Right cardiac atrium (tissue), 5 donors: ENCODE measurements around the gene ZBTB25. TPM values are rescaled to one million over a fixed set of nuclear protein-coding genes. Genes with fewer than 3 reads are reported as not detected.
A peak's percentile ranks its signal among the peaks of the same experiment; 100 is the strongest.

Experiments used
- ATAC-seq, 2 donors: fragments of 200-7000 bp; cut with Tn5 transposase; one replicate each; pipeline versions ENCODE4 v1.8.0 to v1.9.1; 2020; ENCODE audit warnings: moderate library complexity in 2 of 2, mild to moderate bottlenecking in 1 of 2
- DNase-seq, 3 donors: peaks; one replicate each; pipeline ENCODE4 v3.0.0-alpha.2; 2020
- H3K27ac ChIP-seq: one replicate; pipeline ENCODE4 v1.5.1; 2013; ENCODE audit warnings: mild to moderate bottlenecking, low read length, control low read depth, moderate library complexity
- H3K27me3 ChIP-seq: one replicate; pipeline ENCODE4 v1.6.1; 2013; ENCODE audit not compliant: control insufficient read depth, insufficient read depth
- H3K4me1 ChIP-seq: one replicate; pipeline ENCODE4 v1.6.1; 2013; ENCODE audit warnings: low read length; ENCODE audit not compliant: control insufficient read depth, insufficient read depth
- H3K4me3 ChIP-seq: one replicate; pipeline ENCODE4 v1.5.1; 2013; ENCODE audit warnings: low read length, control low read depth
- H3K9me3 ChIP-seq: one replicate; pipeline ENCODE4 v1.6.1; 2013; ENCODE audit warnings: low read length; ENCODE audit not compliant: control insufficient read depth
- WGBS: extraction: QIAGEN DNeasy Blood & Tissue Kit; methylation state at CpG from one replicate; pipeline ENCODE4 v1.1.7; 2013; 5-methylcytosine and 5-hydroxymethylcytosine counted together
- intact Hi-C, 4 donors: fragments of 100-400 bp; cut with DNase I; formaldehyde crosslinking; loops; one replicate each; pipeline versions ENCODE4 v1.11.0 to v1.14.0; 2022 to 2023
- polyA plus RNA-seq: library from polyadenylated mRNA; stranded (reverse); fragments of 200-250 nt; gene quantifications from one replicate; pipeline ENCODE4 v1.2.3, GENCODE V29; 2013
- total RNA-seq, 4 donors: library from RNA; stranded (reverse); fragmentation: NEBNext Ultra II Directional; extraction: Animal tissue kit (Norgen Biotek cat#: 25700); gene quantifications; one replicate each; pipeline ENCODE4 v1.2.1, GENCODE V29; 2021
- donor health status: healthy with polysubstance abuse.
- donor health status: DM: no; HTN: yes; CAD: no.
- donor health status: DM: no; HTN: no; CAD: no.
- donor health status: DM: no; HTN: yes; CAD: no; lungs with severe emphysema.
- donor health status: DM: yes; HTN: yes; CAD: no.

Gene ZBTB25
- total and polyA plus RNA-seq, 5 donors: 8.0 to 18.4 (median 15.7) TPM

DNA sequence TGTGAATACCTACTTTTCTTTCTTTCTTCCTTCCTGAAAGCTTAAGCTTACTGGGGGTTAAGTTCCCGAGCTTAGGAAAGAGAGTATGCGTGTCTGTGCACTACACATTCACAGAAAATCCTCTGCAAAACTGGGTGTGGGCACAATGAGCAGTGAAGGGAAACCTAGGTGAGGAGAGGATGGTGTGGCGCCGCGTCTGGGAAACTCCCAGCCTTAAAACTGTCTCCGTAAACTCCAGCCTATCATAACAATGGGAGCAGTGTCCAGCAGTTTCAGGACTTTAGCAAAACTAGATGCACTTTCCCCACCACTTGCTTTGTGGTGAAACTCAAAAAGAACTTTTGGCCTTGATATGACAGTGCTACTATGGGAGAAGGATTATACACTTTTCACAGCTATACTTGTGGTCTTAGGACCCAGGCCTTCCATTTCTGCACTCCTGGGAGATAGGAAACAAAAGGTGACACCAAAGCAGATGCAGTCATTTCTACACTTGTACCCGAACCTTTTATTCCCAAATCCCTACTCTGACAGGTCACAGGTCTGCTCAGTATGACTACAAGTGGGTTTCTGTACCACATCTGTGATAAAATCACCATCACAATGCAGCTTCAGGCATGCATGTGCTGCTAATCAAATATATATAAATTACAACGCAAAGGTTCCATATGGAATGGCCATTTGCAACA lies 27.9 kb downstream of the ZBTB25 start:
- no peak overlapping the region for H3K27ac ChIP-seq
- intact Hi-C loops: loop anchor here in 3 of 4 donors (5.0 to 10.0 kb wide), 2 partner anchors 43 to 131 kb away; no protein-coding TSS in a partner anchor
- H3K27me3 ChIP-seq: no peaks in the 10 kb centered on the region
- ATAC-seq: no peak
- H3K4me3 ChIP-seq: no peak overlapping the region
- DNase-seq: no peak
- no peaks in the 10 kb centered on the region for H3K9me3 ChIP-seq
- H3K4me1 ChIP-seq: no peaks in the 10 kb centered on the region
- WGBS: 88% methylated on average over 8 of the region's 8 CpGs

DNA sequence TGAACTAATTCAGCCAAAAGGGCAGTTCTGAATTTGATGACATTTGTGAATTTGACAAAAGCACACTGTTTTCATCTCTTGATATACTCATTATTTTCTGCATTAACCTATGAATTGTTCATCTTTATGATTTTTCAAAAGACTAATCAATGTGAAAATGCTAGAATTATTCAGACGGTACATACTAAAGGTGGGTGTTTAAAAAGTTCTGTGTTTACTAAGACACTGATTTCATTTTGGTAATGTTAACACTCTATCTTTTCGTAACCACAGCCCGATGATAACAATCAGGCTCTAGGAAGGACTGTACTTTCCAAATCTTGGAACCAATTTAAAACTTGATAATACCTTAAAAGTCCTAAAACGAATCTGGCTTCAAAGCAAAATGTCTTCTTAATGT lies 28.9 kb downstream of the ZBTB25 start:
- 81% methylated on average over 4 of the region's 4 CpGs for WGBS
- Histone ChIP-seq H3K9me3 (no peaks in the 10 kb centered on the region), H3K4me3 (no peak overlapping the region), H3K27me3 (no peaks in the 10 kb centered on the region), H3K4me1 (no peaks in the 10 kb centered on the region), H3K27ac (no peak overlapping the region)
- DNase-seq: no peak
- intact Hi-C loops: loop anchor here in 3 of 4 donors (5.0 to 10.0 kb wide), 2 partner anchors 42 to 130 kb away; no protein-coding TSS in a partner anchor
- no peak for ATAC-seq

DNA sequence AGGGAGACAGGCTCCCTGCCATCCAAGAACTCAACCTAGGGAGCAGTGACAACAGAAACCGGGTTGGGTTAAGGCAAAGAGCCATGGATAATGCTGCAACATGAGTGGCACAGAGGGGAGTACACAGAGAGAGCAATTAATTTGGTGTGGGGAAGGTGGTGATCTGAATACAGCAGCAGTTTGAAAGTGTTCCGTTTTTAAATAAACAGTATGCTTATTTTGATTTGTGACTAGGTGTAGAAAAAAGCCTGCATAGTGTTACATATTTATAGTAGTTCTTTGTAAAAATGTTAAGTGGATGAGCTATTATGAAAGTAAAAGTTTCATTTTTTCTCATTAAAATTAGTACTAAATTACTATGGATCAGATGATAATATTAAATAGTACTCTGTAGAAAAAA lies 29.6 kb downstream of the ZBTB25 start:
- Histone ChIP-seq H3K27me3 (no peaks in the 10 kb centered on the region), H3K4me3 (no peak overlapping the region), H3K9me3 (no peaks in the 10 kb centered on the region), H3K4me1 (no peaks in the 10 kb centered on the region), H3K27ac (no peak overlapping the region)
- intact Hi-C loops: loop anchor here in 2 of 4 donors (10.0 kb wide), 1 partner anchor 129 kb away; no protein-coding TSS in a partner anchor
- DNase-seq: no peak
- WGBS: 74% methylated on average over 2 of the region's 2 CpGs
- ATAC-seq: no peak

DNA sequence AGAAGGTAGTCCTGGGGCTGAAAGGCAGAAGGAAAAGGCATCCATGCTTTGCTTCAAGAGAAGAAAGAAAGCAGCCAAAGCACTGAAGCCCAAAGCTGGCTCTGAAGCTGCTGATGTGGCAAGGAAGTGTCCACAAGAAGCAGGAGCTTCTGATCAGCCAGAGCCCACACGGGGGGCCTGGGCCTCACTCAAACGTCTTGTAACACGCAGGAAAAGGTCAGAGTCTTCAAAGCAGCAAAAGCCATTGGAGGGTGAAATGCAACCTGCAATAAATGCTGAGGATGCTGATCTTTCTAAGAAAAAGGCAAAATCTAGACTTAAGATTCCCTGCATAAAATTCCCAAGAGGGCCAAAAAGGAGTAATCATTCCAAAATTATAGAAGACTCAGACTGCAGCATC lies 35.2 kb downstream of the ZBTB25 start:
- no peak for DNase-seq
- no peaks in the 10 kb centered on the region for H3K27me3 ChIP-seq
- WGBS: 66% methylated on average over 3 of the region's 3 CpGs
- no peak overlapping the region for H3K4me3 ChIP-seq
- intact Hi-C loops: no loop called here
- H3K9me3 ChIP-seq: no peaks in the 10 kb centered on the region
- no peak for ATAC-seq
- no peaks in the 10 kb centered on the region for H3K4me1 ChIP-seq
- H3K27ac ChIP-seq: no peak overlapping the region

DNA sequence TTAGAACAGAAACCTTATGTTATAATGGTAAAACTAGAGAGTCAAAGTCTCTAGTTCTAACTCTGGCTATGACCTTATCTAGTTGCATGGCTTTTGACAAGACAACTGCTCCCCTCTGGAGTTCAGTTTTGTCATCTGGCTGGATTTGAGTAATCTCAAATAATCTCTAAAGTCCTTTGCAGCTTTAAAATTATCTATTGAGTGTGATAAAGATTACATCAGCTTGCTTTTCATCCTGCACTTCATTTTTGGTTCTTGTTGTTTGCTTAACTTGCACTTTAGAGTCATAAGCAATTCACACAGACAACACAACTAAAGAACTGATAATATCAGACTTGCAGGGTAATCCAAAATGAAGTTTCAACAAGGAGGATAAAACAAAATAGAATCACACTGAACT lies 36.1 kb downstream of the ZBTB25 start:
- no peaks in the 10 kb centered on the region for H3K4me1 ChIP-seq
- intact Hi-C loops: no loop called here
- no peak overlapping the region for H3K27ac ChIP-seq
- H3K27me3 ChIP-seq: no peaks in the 10 kb centered on the region
- DNase-seq: no peak
- ATAC-seq: no peak
- no peaks in the 10 kb centered on the region for H3K9me3 ChIP-seq
- no peak overlapping the region for H3K4me3 ChIP-seq

DNA sequence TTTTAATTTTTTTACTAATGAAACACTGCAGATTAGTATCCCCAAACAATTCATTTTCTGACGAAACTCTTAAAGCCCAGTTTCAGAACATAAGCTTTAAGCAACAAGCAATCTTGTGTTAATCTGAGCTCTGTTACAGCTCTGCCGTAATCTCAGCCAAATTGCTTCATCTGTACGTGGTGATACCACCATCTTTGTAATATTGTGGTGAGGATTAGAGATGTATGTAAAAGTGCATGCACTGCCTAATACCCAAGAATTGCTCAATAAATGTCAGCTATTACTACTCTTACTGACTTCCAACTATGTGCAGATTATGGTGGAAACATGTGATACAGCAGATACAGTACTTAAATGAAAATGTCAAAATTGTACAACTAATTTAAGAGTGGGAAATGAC lies 36.5 kb downstream of the ZBTB25 start:
- no peak for ATAC-seq
- WGBS: 83% methylated on average over 3 of the region's 3 CpGs
- intact Hi-C loops: no loop called here
- Histone ChIP-seq H3K27ac (no peak overlapping the region), H3K9me3 (no peaks in the 10 kb centered on the region), H3K4me1 (no peaks in the 10 kb centered on the region), H3K4me3 (no peak overlapping the region), H3K27me3 (no peaks in the 10 kb centered on the region)
- DNase-seq: no peak

DNA sequence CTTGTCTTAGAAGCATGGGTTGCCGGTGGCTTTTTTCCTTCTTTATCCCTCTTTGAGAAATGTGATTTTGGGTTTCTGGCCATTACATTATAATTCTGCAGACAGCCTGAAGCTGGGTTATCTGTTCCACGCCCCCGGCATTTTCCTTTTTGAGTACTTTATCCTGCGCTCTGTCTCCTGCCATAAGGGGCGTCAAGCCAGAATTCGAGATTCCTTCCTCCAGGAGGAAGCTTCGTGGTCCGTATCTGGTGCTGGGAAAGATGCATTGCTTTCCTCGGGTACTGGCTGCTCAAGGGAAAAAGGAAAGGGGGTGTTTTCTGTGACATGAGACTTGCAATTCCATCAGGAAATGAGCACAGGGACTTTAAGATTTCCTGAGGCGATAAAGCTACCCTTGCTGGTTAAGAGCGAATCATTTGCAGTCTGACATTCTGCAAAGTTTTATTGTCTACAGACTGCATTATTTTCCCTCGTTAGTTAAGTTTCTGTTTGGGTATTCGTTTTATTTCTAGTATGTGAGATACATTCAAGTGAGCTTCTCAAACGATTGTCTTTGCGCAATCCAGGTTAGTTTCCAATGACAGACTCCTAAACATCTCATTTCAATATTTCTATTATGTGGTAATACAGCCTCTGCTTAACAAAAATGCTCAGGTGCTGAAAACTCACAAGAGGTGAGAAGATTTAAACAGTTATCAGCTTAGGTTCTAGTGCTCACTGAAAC lies 37.6 kb downstream of the ZBTB25 start:
- WGBS: 11% methylated on average over 15 of the region's 15 CpGs
- Histone ChIP-seq H3K4me3 (peak overlapping the region; percentile 92), H3K27me3 (no peaks in the 10 kb centered on the region), H3K27ac (no peak overlapping the region), H3K9me3 (no peaks in the 10 kb centered on the region), H3K4me1 (no peaks in the 10 kb centered on the region)
- intact Hi-C loops: no loop called here
- peak; percentile 56 to 64 for ATAC-seq
- DNase-seq: no peak

DNA sequence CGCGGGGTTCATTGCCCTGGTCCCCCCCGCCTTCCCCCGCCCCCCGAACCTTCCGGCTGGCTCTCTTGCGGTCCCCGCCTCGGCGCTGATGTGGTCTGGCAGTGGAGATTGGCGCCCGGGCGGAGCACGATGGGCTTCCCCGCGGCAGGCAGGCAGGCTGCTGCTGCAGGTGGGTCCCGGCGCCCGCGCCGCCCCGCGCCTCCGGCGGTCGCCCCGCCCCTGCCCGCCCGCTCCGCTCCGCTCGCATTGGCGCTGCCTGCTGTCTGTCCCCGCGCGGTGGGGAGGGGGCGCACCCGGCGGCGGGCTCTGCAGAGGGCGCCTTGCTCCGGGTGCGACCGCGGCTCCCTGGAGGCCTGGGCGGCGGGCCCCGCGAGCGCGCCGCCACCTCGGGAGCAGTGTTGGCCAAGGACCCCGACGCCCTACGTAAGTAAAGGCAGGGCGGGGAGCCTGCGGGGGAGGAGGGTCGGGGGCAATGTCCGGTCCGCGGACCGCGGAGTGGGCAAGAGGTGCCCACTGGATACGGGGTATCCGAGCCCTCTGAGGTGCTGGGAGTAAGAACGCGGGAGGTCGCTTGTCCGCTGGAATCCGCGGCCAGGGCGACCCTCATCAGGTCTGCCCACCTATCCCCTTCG lies 38.3 kb downstream of the ZBTB25 start, which contains the start of gene AKAP5:
Gene AKAP5, plus strand, starts transcription at position 309 of the 632 bp plus-strand sequence. CDS start 2,896 bp downstream, outside the sequence.
- DNase-seq (peak; percentile 39 to 84 (median 80)), ATAC-seq (peak; percentile 85 to 92)
- under 1% methylated on average over 74 of the region's 74 CpGs for WGBS
- no peaks in the 10 kb centered on the region for H3K4me1 ChIP-seq
- H3K4me3 ChIP-seq: peak within 1 kb of the TSS; percentile 92
- no peak within 1 kb of the TSS for H3K27ac ChIP-seq
- H3K27me3 ChIP-seq: no peaks in the 10 kb centered on the region
- intact Hi-C loops: no loop called here
- H3K9me3 ChIP-seq: no peaks in the 10 kb centered on the region

DNA sequence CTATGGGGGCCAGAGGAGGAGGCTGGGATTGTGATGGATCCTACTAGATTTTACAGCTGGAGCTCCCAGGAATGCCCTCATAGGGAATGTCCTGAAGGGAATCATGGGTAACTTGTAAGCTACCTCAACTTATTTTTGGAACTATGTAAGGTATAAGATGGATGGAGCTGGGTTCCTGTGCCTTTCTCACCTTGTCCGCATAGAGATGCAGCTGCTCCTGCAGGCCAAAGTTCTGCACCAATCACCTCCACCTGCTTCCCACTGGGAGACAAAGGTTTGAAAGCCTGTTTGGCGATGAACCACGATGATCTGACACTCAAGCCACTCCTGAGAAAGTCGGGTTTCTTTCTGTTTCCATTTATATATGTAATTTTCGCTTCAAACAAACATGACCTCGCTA lies 39.0 kb downstream of the ZBTB25 start:
- no peak for ATAC-seq
- Histone ChIP-seq H3K27ac (no peak overlapping the region), H3K4me3 (peak overlapping the region; percentile 92), H3K4me1 (no peaks in the 10 kb centered on the region), H3K9me3 (no peaks in the 10 kb centered on the region), H3K27me3 (no peaks in the 10 kb centered on the region)
- WGBS: 25% methylated on average over 6 of the region's 6 CpGs
- intact Hi-C loops: no loop called here
- DNase-seq: no peak

DNA sequence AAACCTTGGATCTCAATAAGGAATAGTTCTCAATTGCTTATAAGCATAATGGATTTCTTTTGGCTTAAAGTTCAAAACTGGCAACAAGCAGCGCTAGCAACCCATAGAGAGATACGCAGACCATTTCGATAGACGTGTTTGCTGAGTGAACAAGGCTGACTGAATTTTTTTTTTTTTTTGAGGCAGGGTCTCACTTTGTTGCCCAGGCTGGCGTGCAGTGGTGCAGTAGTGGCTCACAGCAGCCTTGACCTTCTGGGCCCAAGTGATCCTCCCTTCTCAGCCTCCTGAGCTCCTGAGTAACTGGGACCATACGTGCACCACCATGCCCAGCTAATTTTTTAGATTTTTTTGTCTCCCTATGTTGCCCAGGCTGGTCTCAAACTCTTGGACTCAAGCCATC lies 39.8 kb downstream of the ZBTB25 start:
- Histone ChIP-seq H3K27me3 (no peaks in the 10 kb centered on the region), H3K9me3 (no peaks in the 10 kb centered on the region), H3K4me1 (no peaks in the 10 kb centered on the region), H3K27ac (no peak overlapping the region), H3K4me3 (no peak overlapping the region)
- intact Hi-C loops: no loop called here
- no peak for DNase-seq
- ATAC-seq: no peak
- 94% methylated on average over 6 of the region's 6 CpGs for WGBS

DNA sequence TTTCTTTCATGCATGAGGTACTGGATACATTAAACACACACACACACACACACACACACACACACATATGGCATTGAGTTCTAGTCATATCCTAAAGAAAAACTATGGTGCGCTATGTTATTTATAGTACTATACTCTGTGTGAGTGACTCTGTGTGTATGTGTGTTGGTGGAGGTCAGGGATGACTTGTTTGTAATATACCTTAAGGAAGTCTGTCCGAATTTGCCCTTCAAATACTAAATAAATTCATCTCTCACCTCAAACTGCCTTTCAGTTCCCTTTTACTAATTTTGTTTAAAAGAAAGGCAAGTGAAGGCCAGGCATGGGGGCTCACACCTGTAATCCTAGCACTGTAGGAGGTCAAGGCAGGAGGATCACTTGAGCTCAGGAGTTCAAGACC lies 40.4 kb downstream of the ZBTB25 start:
- intact Hi-C loops: no loop called here
- Histone ChIP-seq H3K4me3 (no peak overlapping the region), H3K4me1 (no peaks in the 10 kb centered on the region), H3K27me3 (no peaks in the 10 kb centered on the region), H3K27ac (no peak overlapping the region), H3K9me3 (no peaks in the 10 kb centered on the region)
- ATAC-seq (no peak), DNase-seq (no peak)
- 95% methylated on average over 2 of the region's 2 CpGs for WGBS
